Measurements from ENCODE around the gene TBL1XR1.

Gene TBL1XR1

DNA sequence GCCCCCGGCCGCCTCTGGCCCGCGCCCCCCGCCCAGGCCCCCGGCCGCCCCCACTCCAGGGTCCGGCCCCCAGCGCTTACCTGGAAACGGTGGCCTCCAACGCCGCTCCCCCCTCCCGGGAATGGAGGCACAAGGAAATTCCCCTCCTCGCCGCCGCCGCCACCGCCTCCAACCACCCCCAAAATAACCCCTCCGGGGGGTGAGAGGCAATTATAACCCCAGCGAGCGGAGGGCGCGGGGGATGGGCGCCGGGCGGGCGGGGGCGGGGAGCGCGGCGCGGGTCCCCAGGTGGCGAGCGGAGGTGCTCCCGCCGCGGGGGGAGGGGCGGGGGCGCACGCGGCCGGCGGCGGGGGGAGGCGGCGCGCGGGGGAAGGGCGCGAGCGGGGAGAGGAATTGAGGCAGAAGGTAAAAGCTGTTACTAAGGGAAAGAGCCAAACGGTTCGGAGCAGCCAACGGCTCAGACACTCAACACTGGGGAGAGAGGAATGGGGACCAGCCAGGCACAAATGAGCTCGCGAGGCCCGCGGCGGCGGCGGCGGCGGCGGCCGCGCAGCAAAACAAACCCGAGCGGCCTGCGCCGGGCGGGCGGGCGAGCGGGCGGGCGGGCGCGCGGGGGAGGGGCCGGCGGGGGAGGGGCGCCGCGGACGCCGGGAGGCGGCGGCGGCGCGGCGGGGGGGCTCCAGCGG is at the start of gene TBL1XR1:
Gene TBL1XR1, minus strand, starts transcription at position 442 of the 686 bp plus-strand sequence. CDS start 132,505 bp downstream, outside the sequence.
- DNase-seq, result peak; percentile 82 to 91 (median 86)

DNA sequence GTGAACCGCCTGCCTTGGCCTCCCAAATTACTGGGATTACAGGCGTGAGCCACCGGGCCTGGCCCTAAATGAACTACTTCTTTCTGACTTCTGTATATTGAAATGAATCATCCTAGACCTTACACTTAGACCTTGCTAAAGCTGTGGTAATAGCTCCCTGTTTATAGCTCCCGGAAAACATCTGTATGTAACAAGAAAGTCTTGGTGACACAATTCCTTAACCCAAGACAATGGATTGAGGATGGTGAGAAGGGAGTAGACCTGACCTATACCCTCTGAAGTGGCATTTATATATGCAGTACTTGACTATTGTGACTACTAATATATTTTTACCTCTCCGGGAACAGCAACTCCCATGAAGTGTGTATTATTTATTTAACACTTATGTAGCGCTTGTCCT is 48.0 kb upstream of the TBL1XR1 start:
- no peak for DNase-seq

DNA sequence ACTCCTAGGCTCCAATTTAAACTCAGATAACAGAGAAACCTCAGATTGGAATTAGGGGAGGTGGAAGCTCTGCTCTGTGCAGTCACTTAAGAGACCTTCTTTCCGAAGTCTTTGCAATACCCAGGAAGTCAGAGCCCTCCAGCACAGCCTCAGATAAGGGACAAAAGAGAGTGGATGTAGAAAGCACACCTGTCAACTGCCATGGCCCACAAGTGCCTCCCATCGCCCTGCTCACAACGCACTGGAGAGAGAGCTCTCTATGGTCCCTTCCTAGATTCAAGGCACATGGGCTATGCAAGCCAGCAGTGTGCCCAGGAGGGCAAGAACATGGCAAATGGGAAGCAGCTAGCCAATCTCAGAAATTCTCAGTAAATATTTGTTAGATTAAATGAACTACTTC is 47.3 kb upstream of the TBL1XR1 start:
- DNase-seq, result no peak

DNA sequence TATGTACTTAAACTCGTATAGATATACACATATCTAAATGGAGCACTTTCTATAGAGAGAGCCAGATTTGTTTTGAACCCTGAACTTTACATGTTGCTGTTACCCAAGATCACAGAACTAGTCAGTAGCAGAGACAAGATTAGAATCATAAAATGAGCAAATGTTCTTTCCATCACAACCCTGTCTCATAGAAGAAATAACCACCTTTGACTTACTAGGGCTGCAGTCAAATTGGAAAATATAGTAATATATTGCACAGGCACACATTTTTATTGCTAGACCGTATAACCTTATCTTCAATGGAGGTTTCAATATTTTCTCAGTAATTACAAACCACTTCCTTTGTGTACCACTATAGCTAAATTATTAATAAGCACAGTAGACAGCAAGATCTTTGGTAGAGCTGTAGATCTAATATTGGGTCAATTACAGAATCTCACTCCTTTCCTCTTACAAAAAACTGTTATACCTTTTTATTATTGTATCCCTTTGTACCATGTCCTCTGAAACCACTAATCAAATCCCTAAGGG is 41.5 kb upstream of the TBL1XR1 start:
- DNase-seq, result no peak

DNA sequence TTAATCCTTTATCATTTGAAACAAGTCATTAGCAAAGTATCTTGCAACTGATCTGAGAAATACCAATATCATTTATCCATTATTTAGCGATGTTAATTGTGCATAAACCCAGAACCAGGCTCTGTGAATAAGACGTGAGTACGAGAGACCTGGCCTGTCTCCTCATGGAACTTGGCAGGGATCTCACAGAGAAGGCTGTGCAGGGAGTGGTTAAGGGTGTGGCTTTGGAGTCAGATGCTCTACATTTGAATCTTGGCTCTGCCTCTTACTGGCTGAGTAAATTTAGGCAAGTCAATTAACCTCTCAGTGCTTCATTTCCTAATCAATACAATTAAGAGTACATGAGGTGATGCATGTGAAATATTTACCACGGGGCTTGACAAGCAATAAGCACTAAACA is 39.9 kb upstream of the TBL1XR1 start:
- no peak for DNase-seq

DNA sequence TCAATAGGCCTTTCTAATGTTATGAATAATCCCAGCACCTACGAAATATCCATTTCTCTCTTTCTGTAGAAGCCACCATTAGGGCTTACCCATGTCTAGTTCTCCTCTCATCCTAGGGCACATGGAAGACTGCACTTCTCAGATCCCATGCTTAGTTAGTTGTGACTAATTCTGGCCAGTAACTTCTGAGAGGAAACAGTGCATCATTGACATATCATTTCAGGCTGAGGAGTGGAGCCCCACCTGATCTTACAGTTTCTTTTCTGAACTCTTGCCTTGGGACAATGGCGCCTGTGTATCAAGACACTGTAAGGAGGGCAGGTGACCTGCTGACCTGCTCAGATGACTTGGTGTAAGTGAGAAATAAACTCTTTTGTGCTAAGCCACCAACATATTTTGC is 39.4 kb upstream of the TBL1XR1 start:
- peak in 1 of 3 donors; percentile 22 for DNase-seq

DNA sequence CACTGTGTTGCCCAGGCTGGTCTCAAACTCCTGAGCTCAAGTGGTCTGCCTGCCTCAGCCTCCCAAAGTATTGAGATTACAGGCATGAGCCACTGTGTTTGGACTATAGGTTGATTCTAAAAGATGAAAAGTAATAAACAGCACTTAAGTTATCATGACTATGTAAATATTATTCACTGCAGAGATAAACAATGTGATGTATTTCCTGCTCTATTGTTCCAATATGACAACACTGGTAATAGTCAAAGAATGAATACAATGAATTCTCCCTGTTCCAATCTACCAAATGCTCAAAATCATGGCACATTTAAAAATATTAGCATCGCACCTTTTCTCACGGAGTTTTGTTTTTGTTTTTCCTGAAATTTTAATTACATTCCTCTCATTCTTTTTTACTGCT is 36.8 kb upstream of the TBL1XR1 start:
- no peak for DNase-seq

DNA sequence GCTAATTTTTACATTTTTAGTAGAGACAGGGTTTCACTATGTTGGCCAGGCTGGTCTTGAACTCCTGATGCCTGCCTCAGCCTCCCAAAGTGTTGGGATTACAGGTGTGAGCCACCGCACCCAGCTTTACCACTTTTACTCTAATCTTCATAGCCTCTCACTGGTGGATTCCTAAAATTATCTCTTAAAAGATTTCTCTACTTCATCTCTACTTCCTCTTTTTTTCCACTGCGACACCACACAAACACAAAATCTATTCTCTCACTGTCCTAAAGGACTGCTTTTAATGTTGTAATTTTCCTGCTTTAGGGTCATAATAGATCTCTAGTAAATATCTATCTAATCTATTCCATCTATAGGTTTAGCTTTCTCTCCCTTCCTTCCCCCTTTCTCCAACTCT is 34.0 kb upstream of the TBL1XR1 start:
- DNase-seq, result no peak

DNA sequence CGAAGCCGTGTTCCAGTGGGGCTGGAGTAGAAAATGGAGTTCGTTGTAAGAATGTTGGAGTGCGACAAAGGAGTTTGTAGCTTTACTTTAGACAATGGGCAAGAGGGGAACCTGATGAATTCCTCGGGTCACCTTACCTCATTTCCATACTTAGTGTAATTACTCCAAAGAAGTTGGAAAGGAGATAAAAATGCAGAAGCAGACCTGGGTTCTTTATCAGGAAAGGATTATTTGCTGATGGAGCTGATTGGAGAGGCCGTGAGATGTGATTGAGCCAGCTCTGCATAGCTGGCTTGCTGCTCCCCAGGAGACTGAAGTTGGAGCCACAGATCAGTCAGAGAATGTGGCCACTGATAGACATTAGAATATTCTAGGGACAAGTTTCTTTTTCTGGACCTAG is 33.4 kb upstream of the TBL1XR1 start:
- no peak for DNase-seq

DNA sequence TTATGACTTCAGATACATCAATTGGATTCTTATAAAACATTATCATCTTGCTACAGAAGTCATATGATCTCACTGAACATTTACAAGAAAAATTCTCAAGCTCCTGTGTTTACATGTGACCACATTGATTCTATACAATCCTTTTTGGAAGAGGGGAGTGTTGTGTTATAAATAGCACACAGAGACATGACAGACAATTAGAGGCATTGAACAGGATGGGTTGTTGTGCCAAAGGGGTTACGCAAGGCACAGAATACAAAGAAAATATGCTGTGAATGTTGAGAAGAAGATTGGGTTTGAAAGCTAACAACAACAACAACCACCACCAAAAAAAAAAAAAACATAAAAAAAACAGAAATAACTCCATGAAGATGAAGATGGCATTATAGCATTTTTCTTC is 32.5 kb upstream of the TBL1XR1 start:
- DNase-seq, result no peak

DNA sequence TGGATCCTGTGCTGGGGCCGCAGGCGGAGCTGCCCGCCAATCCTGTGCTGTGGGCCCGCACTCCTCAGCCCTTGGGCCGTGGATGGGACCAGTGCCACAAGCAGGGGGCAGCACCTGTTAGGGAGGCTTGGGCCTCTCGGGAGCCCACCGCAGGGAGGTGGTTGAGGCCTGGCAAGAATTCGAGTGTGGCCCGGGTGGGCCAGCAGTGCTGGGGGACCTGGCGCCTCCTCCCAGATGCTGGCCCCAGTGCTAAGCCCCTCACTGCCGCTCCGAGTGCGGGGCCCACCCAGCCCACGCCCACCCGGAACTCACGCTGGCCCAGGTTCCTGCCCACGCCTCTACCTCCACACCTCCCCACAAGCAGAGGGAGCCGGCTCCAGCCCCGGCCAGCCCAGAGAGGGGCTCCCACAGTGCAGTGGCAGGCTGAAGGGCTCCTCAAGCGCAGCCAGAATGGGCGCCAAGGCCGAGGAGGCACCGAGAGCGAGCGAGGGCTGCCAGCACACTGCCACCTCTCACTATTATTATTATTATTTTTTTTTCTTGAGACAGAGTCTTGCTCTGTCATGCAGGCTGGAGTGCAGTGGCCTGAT is 31.4 kb upstream of the TBL1XR1 start:
- no peak for DNase-seq

DNA sequence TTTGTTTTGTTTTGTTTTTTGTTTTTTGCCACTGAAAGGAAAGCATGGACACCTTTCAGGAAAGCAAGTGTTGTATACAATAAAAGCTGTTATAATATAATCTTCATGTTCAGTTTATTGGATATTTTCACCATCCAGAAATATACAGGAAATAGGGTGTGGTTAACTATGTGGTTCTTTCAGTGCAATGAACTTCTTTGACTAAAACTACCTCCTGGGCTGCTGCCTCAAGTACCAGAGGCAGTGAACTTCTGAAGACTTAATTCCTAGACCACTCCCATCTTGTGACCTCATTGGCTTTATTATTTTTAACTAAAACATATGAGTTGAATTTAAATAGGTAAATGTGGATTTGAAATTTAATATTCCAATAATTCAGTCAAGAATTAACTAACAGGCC is 27.1 kb upstream of the TBL1XR1 start:
- no peak for DNase-seq

DNA sequence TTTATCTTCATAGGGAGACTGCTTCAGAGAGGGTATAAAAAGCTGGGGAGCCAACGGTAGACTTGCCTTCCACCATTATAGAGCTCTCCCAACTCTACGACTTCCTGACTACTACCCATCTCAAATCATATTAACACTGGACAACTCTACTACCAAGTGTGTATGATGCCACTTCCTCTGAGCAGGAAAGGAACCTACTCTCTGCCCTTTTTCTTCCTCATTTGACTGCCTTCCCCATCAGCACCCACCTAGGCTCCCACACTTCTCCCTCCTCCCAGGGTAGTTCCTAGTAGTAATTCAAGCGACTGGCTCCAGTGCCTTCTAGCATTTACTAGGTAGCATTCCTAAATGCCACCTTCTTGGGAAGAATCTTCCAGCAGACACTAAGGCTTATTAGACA is 24.5 kb upstream of the TBL1XR1 start:
- peak; percentile 38 to 63 (median 54) for DNase-seq

DNA sequence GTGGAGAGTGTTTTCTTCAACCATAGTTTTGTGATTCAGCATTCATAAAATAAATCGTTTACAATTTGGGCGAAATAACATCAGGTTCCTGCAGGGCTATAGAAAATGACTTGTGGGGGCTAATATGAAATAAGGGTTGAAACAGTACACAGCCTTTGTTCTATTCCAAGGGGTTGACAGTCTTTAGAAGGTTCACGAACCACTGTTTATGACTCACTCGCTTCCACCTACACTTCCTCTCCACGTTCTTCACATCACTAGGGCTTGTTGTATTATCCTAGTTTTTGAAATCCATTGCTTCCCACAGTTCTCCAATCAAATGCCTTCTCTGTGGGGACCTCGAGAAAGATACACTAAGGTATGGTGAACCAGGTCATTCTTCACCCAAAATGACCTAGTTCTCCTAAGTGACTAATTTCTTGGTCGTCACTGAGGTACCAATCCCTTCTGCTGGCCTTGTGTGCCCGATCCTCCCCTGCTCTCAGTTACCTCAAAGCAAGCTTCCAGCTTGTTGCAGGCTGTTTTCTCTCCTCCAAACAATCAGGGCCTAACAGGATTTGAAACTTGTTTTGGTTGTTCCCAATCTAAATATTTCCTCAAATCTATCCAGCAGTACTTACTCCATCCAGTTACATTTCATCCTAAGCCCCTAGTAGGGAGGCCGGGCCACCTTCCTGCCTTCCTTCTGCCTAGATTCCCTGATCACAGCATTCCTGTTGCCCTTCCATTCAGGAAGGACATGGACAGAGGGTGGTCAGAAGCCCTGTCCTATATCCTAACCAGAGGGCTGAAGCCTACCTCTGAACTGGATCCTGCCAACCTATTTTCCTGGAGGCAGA is 23.1 kb upstream of the TBL1XR1 start:
- DNase-seq, result peak; percentile 23 to 51 (median 45)

DNA sequence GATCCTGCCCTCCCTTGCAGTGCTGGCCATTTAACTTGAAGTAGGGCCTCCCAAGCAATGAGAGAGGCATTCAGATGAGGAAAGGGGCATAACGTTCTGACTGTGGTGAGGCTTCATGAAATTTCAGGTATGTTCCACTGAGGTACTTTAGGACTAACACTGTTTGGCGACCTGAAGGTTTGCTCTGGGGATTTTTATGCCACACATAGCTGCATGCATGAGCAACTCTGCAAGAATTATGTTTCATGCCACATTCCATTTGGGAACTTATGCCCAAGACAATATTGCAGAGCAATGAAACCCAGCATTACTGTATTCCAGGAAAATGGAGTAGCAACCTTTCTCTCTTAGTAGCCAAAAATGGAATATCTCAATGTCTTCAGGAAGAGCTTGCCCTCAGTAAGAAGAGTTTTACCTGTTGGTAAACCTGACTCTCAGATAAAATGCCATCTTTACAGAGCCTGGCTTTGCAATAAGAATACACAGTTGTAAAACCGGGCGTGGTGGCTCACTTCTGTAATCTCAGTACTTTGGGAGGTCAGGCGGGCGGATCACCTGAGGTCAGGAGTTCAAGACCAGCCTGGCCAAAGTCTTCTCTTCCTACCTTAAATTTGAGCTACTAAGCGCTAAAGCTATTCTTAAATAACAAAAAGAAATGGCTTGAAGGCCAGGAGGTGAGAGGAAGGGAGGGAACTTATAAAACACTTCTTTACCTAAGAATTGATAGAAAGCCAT is 16.7 kb upstream of the TBL1XR1 start:
- no peak for DNase-seq

DNA sequence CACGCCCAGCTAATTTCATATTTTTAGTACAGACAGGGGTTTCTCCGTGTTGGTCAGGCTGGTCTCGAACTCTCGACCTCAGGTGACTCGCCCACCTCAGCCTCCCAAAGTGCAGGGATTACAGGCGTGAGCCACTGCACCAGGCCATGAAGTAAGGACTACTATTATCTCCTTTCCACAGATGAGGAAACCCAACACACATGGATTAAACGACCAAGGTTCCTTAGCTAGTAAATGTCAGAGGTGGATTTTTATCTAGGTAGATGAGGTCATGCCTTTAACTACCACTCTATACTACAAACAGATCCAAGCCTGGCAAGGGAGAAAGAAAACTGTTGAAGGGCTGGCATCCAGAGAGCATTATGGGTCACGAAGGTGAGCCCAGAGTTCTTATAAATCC is 15.5 kb upstream of the TBL1XR1 start:
- DNase-seq, result no peak

DNA sequence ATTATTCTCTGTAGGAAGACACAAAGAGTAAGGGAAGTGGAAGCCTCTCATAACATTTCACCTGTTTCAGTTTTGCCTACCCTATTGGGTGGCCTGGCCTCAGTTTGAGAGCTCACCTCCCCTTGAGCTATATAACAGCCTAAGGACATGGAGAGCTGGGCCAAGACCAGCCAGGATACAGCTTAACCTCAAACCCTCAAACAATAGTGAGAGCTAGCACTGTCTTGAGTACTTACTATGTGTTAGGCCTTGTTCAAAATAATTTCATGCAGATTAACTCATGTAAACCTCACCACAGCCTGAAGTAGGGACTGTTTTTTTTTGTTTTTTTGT is 15.0 kb upstream of the TBL1XR1 start:
- DNase-seq, result no peak

DNA sequence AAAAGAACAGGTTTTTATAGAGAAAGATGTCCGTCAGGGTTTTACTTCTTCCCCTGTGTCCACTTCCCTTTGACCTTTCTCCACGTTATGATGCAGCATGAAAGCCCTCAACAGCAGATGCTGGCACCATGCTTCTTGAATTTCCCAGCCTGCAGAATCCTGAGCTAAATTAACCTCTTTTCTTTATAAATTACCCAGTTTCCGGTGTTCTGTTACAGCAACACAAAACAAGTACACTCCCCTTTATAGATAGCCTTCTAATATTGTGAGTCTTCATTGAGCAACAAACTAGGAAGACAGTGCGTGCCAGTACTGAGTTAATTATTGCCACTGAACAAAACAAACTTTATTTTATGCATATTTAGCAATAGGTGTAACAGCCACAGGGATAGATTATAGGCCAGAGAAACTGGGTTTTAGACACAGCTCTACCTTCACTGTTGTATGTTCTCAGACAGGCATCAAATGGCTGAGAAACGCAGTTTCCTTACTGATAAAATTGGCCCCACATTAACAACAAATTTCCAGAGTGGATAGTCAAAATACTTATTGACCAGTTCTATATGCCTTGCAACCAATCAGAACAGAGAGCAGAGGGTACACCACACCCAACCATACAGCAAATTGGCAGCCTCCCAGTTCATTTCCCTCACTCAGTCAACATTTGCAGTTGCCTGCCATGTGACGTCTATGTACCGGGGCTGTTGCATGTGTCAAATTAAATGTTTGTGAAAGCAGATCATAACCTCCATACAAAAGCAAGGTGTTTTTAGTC is 14.4 kb upstream of the TBL1XR1 start:
- no peak for DNase-seq

DNA sequence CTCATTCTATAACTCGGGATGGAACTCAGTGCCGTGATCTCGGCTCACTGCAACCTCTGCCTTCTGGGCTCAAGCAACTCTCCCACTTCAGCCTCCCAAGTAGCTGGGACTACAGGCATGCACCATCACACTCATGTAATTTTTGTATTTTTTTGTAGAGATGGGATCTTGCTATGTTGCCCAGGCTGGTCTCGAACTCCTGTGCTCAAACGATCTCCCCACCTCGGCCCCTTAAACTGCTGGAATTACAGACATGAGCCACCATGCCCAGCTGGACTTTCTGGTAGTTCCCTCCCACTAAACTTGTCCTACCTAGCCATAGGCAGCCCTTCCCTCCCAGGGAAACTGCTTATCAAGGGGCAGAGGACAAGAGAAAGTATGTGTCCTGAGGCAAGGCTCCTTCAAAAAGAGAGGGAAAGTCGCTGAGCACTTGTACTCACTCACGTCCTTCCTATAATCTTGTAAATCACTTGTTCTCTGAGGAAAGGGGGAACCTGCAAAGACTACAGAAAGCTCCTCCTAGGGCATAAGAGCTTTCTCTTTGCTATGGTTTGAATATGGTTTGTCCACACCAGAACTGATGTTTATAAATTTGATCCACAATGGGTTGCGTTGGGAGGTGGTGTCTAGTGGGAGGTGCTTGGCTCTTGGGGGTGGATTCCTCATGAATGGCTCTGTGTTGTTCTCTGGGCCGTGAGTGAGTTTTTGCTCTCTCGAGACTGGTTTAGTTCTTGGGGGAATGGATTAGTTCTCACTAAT is 13.6 kb upstream of the TBL1XR1 start:
- no peak for DNase-seq

DNA sequence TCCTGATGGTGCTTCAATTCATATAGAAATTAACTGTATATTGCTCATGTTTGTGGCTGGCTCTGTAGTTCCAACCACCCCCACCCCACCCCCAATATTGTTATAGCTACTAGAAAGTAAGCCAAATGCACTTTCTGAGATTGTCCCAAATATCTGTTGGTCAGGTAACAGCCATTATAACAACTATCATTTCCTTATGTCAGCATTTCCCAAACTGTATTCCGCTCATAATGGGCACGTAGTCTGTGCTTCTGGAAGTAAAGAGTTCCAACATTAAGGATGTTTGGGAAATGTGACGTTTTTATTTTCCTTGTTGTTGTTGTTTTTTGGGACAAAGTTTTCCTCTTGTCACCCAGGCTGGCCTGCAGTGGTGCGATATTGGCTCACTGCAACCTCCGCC is 12.2 kb upstream of the TBL1XR1 start:
- DNase-seq, result no peak

DNA sequence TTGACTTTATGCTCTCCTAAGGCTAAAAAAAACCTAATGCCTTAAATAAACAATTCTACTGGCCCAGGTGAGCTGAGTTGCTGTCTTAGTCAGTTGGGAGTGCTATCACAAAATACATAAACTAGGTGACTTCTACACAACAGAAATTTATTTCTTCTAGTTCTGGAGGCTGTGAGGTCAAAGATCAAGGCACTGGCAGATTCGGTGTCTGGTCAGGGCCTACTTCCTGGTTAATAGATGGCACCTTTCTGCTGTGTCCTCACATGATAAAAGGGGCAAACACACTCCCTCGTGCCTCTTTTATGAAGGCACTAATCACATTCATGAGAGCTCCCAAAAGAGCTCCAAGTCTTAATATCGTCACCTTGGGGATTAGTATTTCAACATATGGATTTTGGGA is 11.5 kb upstream of the TBL1XR1 start:
- no peak for DNase-seq

DNA sequence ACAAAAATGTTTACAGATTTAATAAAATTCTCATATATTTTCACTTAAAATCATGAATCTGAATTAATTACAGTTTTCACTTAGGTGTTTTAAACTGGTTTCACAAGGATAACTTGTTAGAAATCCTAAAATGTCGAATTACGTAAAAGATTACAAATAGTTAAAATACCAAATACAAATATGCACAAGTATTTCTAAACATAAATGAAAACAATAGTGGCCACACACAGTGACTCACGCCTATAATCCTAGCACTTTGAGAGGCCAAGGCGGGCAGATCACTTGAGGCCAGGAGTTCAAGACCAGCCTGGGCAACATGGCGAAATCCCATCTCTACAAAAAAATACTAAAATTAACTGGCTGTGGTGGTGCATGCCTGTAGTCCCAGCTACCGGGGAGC is 10.9 kb upstream of the TBL1XR1 start:
- no peak for DNase-seq

Data from suppressor macrophage treated with lipopolysaccharide for 1 hour (primary cell).